Mesenchymal stem cell (in vitro differentiated cells and primary cell): ENCODE measurements around the gene MRPL3.

ENCODE experiments used
- DNase-seq: peaks from one replicate; pipeline ENCODE4 v3.0.0-alpha.2; 2013
- H2AFZ ChIP-seq: one replicate; pipeline ENCODE4 v1.6.1; 2013; ENCODE audit warnings: low read depth, mild to moderate bottlenecking, control low read depth, inconsistent platforms, low read length, moderate library complexity
- H2AK5ac ChIP-seq: 2 replicates; pipeline ENCODE4 v1.6.1; 2013; ENCODE audit warnings: low read length, moderate library complexity, mild to moderate bottlenecking, inconsistent platforms; ENCODE audit not compliant: severe bottlenecking
- H2BK120ac ChIP-seq: one replicate; pipeline ENCODE4 v1.6.1; 2013; ENCODE audit warnings: low read depth, mild to moderate bottlenecking, inconsistent platforms, low read length, moderate library complexity
- H2BK12ac ChIP-seq, 2 experiments: one replicate each; pipeline ENCODE4 v1.6.1; 2013; ENCODE audit warnings: inconsistent platforms in 2 of 2, low read length in 2 of 2, mild to moderate bottlenecking in 2 of 2, moderate library complexity in 2 of 2, control low read depth in 1 of 2
- H2BK15ac ChIP-seq: one replicate; pipeline ENCODE4 v1.6.1; 2013; ENCODE audit warnings: mild to moderate bottlenecking, low read depth, inconsistent platforms; ENCODE audit not compliant: poor library complexity, severe bottlenecking
- H2BK5ac ChIP-seq: 2 replicates; pipeline ENCODE4 v1.6.1; 2013; ENCODE audit warnings: low read depth, mild to moderate bottlenecking, low read length, control low read depth, inconsistent platforms; ENCODE audit not compliant: poor library complexity, severe bottlenecking
- H3K14ac ChIP-seq, 2 experiments: one replicate each; pipeline ENCODE4 v1.6.1; 2013; ENCODE audit warnings: inconsistent platforms in 2 of 2, low read length in 2 of 2, control low read depth in 1 of 2, mild to moderate bottlenecking in 1 of 2, moderate library complexity in 1 of 2
- H3K18ac ChIP-seq, 2 experiments: one replicate each; pipeline ENCODE4 v1.6.1; 2013; ENCODE audit warnings: inconsistent platforms in 2 of 2, low read length in 2 of 2, control low read depth in 1 of 2, low read depth in 1 of 2, mild to moderate bottlenecking in 1 of 2
- H3K23ac ChIP-seq, 2 experiments: one replicate each; pipeline ENCODE4 v1.6.1; 2013; ENCODE audit warnings: inconsistent platforms in 2 of 2, low read length in 2 of 2, mild to moderate bottlenecking in 2 of 2, moderate library complexity in 2 of 2, control low read depth in 1 of 2
- H3K27ac ChIP-seq: 2 replicates; pipeline ENCODE4 v1.5.1; 2013; ENCODE audit warnings: mild to moderate bottlenecking, moderate library complexity, low read length, control low read depth, inconsistent platforms; ENCODE audit not compliant: poor library complexity, severe bottlenecking
- H3K27me3 ChIP-seq, 2 experiments: 2 replicates each; pipeline versions ENCODE4 v1.6.1 to v1.7.0; 2013; ENCODE audit warnings: low read length in 2 of 2, mild to moderate bottlenecking in 2 of 2, moderate library complexity in 2 of 2, control low read depth in 1 of 2, inconsistent platforms in 1 of 2; ENCODE audit not compliant: control insufficient read depth in 1 of 2, insufficient read depth in 1 of 2
- H3K36me3 ChIP-seq, 2 experiments: 2 replicates each; pipeline versions ENCODE4 v1.6.1 to v1.7.0; 2013; ENCODE audit warnings: low read length in 2 of 2, control low read depth in 1 of 2, inconsistent platforms in 1 of 2, low read depth in 1 of 2, mild to moderate bottlenecking in 1 of 2; ENCODE audit not compliant: insufficient read depth in 2 of 2, control insufficient read depth in 1 of 2
- H3K4ac ChIP-seq, 2 experiments: one replicate each; pipeline ENCODE4 v1.6.1; 2013; ENCODE audit warnings: inconsistent platforms in 2 of 2, low read length in 2 of 2, mild to moderate bottlenecking in 2 of 2, moderate library complexity in 2 of 2, control low read depth in 1 of 2, low read depth in 1 of 2
- H3K4me1 ChIP-seq: 2 replicates; pipeline ENCODE4 v1.6.1; 2013; ENCODE audit warnings: low read depth, low read length, control low read depth; ENCODE audit not compliant: control insufficient read depth, insufficient read depth
- H3K4me2 ChIP-seq: 2 replicates; pipeline ENCODE4 v1.6.1; 2013; ENCODE audit warnings: low read length, mild to moderate bottlenecking, inconsistent platforms; ENCODE audit not compliant: poor library complexity, severe bottlenecking
- H3K4me3 ChIP-seq, 2 experiments: 2 replicates each; pipeline versions ENCODE4 v1.5.1 to v1.7.0; 2013; ENCODE audit warnings: low read length in 2 of 2, mild to moderate bottlenecking in 2 of 2, control low read depth in 1 of 2, low read depth in 1 of 2; ENCODE audit not compliant: insufficient read depth in 1 of 2
- H3K79me1 ChIP-seq: replicated peaks from 2 replicates; pipeline ENCODE4 v1.6.1; 2013; ENCODE audit warnings: mild to moderate bottlenecking, control low read depth, low read length, inconsistent platforms; ENCODE audit not compliant: poor library complexity, severe bottlenecking
- H3K9ac ChIP-seq: 2 replicates; pipeline ENCODE4 v1.7.0; 2013; ENCODE audit warnings: mild to moderate bottlenecking, low read length, moderate library complexity
- H3K9me3 ChIP-seq: 2 replicates; pipeline ENCODE4 v1.7.0; 2013; ENCODE audit warnings: mild to moderate bottlenecking, low read length; ENCODE audit not compliant: control insufficient read depth
- H4K8ac ChIP-seq: one replicate; pipeline ENCODE4 v1.6.1; 2013; ENCODE audit warnings: inconsistent platforms, mild to moderate bottlenecking, low read length, moderate library complexity
- H4K91ac ChIP-seq: one replicate; pipeline ENCODE4 v1.6.1; 2013; ENCODE audit warnings: mild to moderate bottlenecking, low read length, inconsistent platforms
- WGBS: methylation state at CpG from one replicate; pipeline ENCODE4 v1.1.7; 2013; ENCODE audit warnings: mixed read lengths; 5-methylcytosine and 5-hydroxymethylcytosine counted together

MRPL3 gene

GRCh38 chr3:131453533-131453932 is 49.2 kb downstream of the MRPL3 start:
- WGBS: 87% methylated on average over 3 of the region's 4 CpGs
- H3K36me3 ChIP-seq: no peaks in the 10 kb centered on the region
- no peak overlapping the region for H2BK120ac ChIP-seq
- H3K9me3 ChIP-seq: no peaks in the 10 kb centered on the region
- no peaks in the 10 kb centered on the region for H3K79me1 ChIP-seq
- no peak overlapping the region for H3K27ac ChIP-seq
- H3K4ac ChIP-seq: no peak overlapping the region
- no peak overlapping the region for H2BK12ac ChIP-seq
- no peak overlapping the region for H3K23ac ChIP-seq
- H3K14ac ChIP-seq: no peak overlapping the region
- no peak overlapping the region for H2AK5ac ChIP-seq
- H3K4me3 ChIP-seq: no peak overlapping the region
- H4K91ac ChIP-seq: no peak overlapping the region
- no peak overlapping the region for H3K9ac ChIP-seq
- H2BK5ac ChIP-seq: no peak overlapping the region
- no peak overlapping the region for H3K4me2 ChIP-seq
- no peak for DNase-seq
- no peaks in the 10 kb centered on the region for H3K27me3 ChIP-seq
- H3K18ac ChIP-seq: no peak overlapping the region
- H4K8ac ChIP-seq: no peak overlapping the region
- H2BK15ac ChIP-seq: no peak overlapping the region
- H2AFZ ChIP-seq: no peak overlapping the region
- H3K4me1 ChIP-seq: no peaks in the 10 kb centered on the region

- Histone ChIP-seq H3K4ac (no peak overlapping the region), H4K91ac (no peak overlapping the region), H3K27me3 (no peaks in the 10 kb centered on the region), H2AFZ (no peak overlapping the region), H2BK12ac (no peak overlapping the region), H3K9me3 (peaks cover 6% of the 10 kb centered on the region), H3K4me1 (no peaks in the 10 kb centered on the region), H3K27ac (no peak overlapping the region), H4K8ac (no peak overlapping the region), H3K14ac (no peak overlapping the region), H3K18ac (no peak overlapping the region), H3K79me1 (no peaks in the 10 kb centered on the region), H3K9ac (no peak overlapping the region), H2AK5ac (no peak overlapping the region), H3K23ac (no peak overlapping the region), H3K4me2 (no peak overlapping the region), H2BK120ac (no peak overlapping the region), H2BK5ac (no peak overlapping the region), H3K4me3 (no peak overlapping the region), H3K36me3 (no peaks in the 10 kb centered on the region), H2BK15ac (no peak overlapping the region)
- no CpG with 5 or more reads among the region's 2 CpGs for WGBS
- DNase-seq: no peak
Measured at GRCh38 chr3:131447349-131447748, 55.4 kb downstream of the MRPL3 start.

- H2BK120ac ChIP-seq: no peak overlapping the region
- no peak overlapping the region for H3K14ac ChIP-seq
- no peak overlapping the region for H3K18ac ChIP-seq
- no peaks in the 10 kb centered on the region for H3K79me1 ChIP-seq
- peaks cover 0 to 5% of the 10 kb centered on the region in 2 experiments for H3K27me3 ChIP-seq
- H3K9ac ChIP-seq: no peak overlapping the region
- no peak overlapping the region for H3K4me2 ChIP-seq
- H4K91ac ChIP-seq: no peak overlapping the region
- H3K9me3 ChIP-seq: peaks cover 6% of the 10 kb centered on the region
- no peak overlapping the region for H3K23ac ChIP-seq
- H3K4me3 ChIP-seq: no peak overlapping the region
- DNase-seq: no peak
- no peaks in the 10 kb centered on the region for H3K36me3 ChIP-seq
- no peak overlapping the region for H2BK15ac ChIP-seq
- no peak overlapping the region for H3K27ac ChIP-seq
- H2AFZ ChIP-seq: no peak overlapping the region
- H2AK5ac ChIP-seq: no peak overlapping the region
- no peaks in the 10 kb centered on the region for H3K4me1 ChIP-seq
- H2BK12ac ChIP-seq: no peak overlapping the region
- no peak overlapping the region for H2BK5ac ChIP-seq
- 88% methylated on average over 4 of the region's 4 CpGs for WGBS
- H3K4ac ChIP-seq: no peak overlapping the region
- H4K8ac ChIP-seq: no peak overlapping the region
Measured at GRCh38 chr3:131444180-131444579, 58.6 kb downstream of the MRPL3 start.

GRCh38 chr3:131439084-131439483 is 63.7 kb downstream of the MRPL3 start:
- Histone ChIP-seq H3K4me3 (no peak overlapping the region), H3K18ac (no peak overlapping the region), H3K79me1 (no peaks in the 10 kb centered on the region), H3K9ac (no peak overlapping the region), H2BK5ac (no peak overlapping the region), H3K27ac (no peak overlapping the region), H3K36me3 (no peaks in the 10 kb centered on the region), H2BK120ac (no peak overlapping the region), H3K14ac (no peak overlapping the region), H4K8ac (no peak overlapping the region), H4K91ac (no peak overlapping the region), H2BK15ac (no peak overlapping the region), H3K4me1 (no peaks in the 10 kb centered on the region), H3K4me2 (no peak overlapping the region), H3K23ac (no peak overlapping the region), H3K9me3 (no peaks in the 10 kb centered on the region), H3K27me3 (peaks cover 0 to 5% of the 10 kb centered on the region in 2 experiments), H2AK5ac (no peak overlapping the region), H2BK12ac (no peak overlapping the region), H2AFZ (no peak overlapping the region), H3K4ac (no peak overlapping the region)
- WGBS: no CpG with 5 or more reads among the region's 1 CpG
- DNase-seq: no peak
